Measurements from ENCODE around the gene CDH4.

The CDH4 gene

GRCh38 chr20:61884571-61885389 is 632.7 kb downstream of the CDH4 start:
- DNase-seq (ENCODE audit: low read depth in 1 of 2, low spot score in 1 of 2): no peak
- peaks cover 3% of the 10 kb centered on the region for H3K27me3 ChIP-seq (ENCODE audit: insufficient read depth, poor library complexity, severe bottlenecking)
- TF ChIP-seq POLR2AphosphoS5 (IDR thresholded peaks at IDR 0.05; ENCODE audit: low read depth): no peak
- TF ChIP-seq REST (IDR thresholded peaks at IDR 0.05; ENCODE audit: insufficient replicate concordance, low read depth): no peak
- TF ChIP-seq CTCF (IDR thresholded peaks at IDR 0.05; ENCODE audit: insufficient read depth, low read length): no peak
- TF ChIP-seq SPI1 (IDR thresholded peaks at IDR 0.05; ENCODE audit: borderline replicate concordance, low read depth): no peak
- no peak for TF ChIP-seq GABPA (IDR thresholded peaks at IDR 0.05; ENCODE audit: low read depth)
- no peak overlapping the region for H3K27ac ChIP-seq (replicated peaks)
- H3K4me3 ChIP-seq (replicated peaks; ENCODE audit: insufficient read depth, low read length): no peak overlapping the region

GRCh38 chr20:61885759-61886715 is 634.0 kb downstream of the CDH4 start:
- no peak overlapping the region for H3K27ac ChIP-seq (replicated peaks)
- H3K27me3 ChIP-seq (ENCODE audit: insufficient read depth, poor library complexity, severe bottlenecking): peaks cover 3% of the 10 kb centered on the region

More at GRCh38 chr20:61885759-61886715, 634.0 kb downstream of the CDH4 start:
- TF ChIP-seq REST (IDR thresholded peaks at IDR 0.05; ENCODE audit: insufficient replicate concordance, low read depth): no peak
- TF ChIP-seq CTCF (IDR thresholded peaks at IDR 0.05; ENCODE audit: insufficient read depth, low read length): no peak
- TF ChIP-seq POLR2AphosphoS5 (IDR thresholded peaks at IDR 0.05; ENCODE audit: low read depth): no peak
- no peak for TF ChIP-seq SPI1 (IDR thresholded peaks at IDR 0.05; ENCODE audit: borderline replicate concordance, low read depth)
- no peak for TF ChIP-seq GABPA (IDR thresholded peaks at IDR 0.05; ENCODE audit: low read depth)
- H3K4me3 ChIP-seq (replicated peaks; ENCODE audit: insufficient read depth, low read length): no peak overlapping the region
- DNase-seq (ENCODE audit: low read depth in 1 of 2, low spot score in 1 of 2): no peak
